DND-41 (cell line): ENCODE measurements around the gene PKP2.

Experiments used
- ATAC-seq: fragments of 200-7000 bp; cut with Tn5 transposase; 3 replicates; pipeline ENCODE4 v1.9.1; 2021; ENCODE audit warnings: low read depth; ENCODE audit not compliant: insufficient read depth
- DNase-seq: peaks from one replicate; pipeline ENCODE4 v3.0.0-alpha.2; 2020
- H2AFZ ChIP-seq: 2 replicates; pipeline ENCODE4 v1.6.0; 2012; ENCODE audit warnings: low read depth, low read length
- H3K27ac ChIP-seq: 2 replicates; pipeline ENCODE4 v1.5.1; 2012; ENCODE audit warnings: low read length, inconsistent platforms
- H3K27me3 ChIP-seq: fragments of 200-600 bp; sonication (generic); 2 replicates; pipeline ENCODE4 v1.6.0; 2012; ENCODE audit warnings: low read length, mild to moderate bottlenecking, inconsistent platforms; ENCODE audit not compliant: insufficient read depth, poor library complexity
- H3K36me3 ChIP-seq: 2 replicates; pipeline ENCODE4 v1.5.1; 2012; ENCODE audit warnings: low read length, inconsistent platforms; ENCODE audit not compliant: insufficient read depth
- H3K4me1 ChIP-seq: 2 replicates; pipeline ENCODE4 v1.5.1; 2012; ENCODE audit warnings: mild to moderate bottlenecking, low read length; ENCODE audit not compliant: insufficient read depth
- H3K4me2 ChIP-seq: 2 replicates; pipeline ENCODE4 v1.6.0; 2012; ENCODE audit warnings: mild to moderate bottlenecking, moderate library complexity, low read length, inconsistent platforms; ENCODE audit not compliant: insufficient read depth
- H3K4me3 ChIP-seq, 2 experiments: fragments of 200-600 bp in 1 of 2; shearing (Covaris generic) in 1 of 2; 2 replicates each; pipeline ENCODE4 v1.5.1; 2012 to 2016; ENCODE audit warnings: inconsistent platforms in 2 of 2, low read length in 2 of 2, mild to moderate bottlenecking in 2 of 2, low read depth in 1 of 2, moderate library complexity in 1 of 2
- H3K79me2 ChIP-seq: 2 replicates; pipeline ENCODE4 v1.6.0; 2012; ENCODE audit warnings: low read length, inconsistent platforms; ENCODE audit not compliant: insufficient read depth
- H3K9ac ChIP-seq: 2 replicates; pipeline ENCODE4 v1.6.0; 2012; ENCODE audit warnings: low read depth, mild to moderate bottlenecking, inconsistent platforms, low read length, moderate library complexity
- H3K9me3 ChIP-seq: 2 replicates; pipeline ENCODE4 v1.5.1; 2012; ENCODE audit warnings: low read length, moderate library complexity, mild to moderate bottlenecking, inconsistent platforms; ENCODE audit not compliant: insufficient read depth, severe bottlenecking
- H4K20me1 ChIP-seq: 2 replicates; pipeline ENCODE4 v1.6.0; 2012; ENCODE audit warnings: low read length; ENCODE audit not compliant: insufficient read depth
- EZH2 ChIP-seq: IDR thresholded peaks from 3 replicates; pipeline ENCODE4 v1.6.1; 2012; ENCODE audit warnings: borderline replicate concordance, low read depth, mild to moderate bottlenecking, moderate library complexity, low read length, inconsistent platforms; ENCODE audit not compliant: severe bottlenecking
- TF ChIP-seq, protein P1 (sequence below): IDR thresholded peaks from 2 replicates; pipeline ENCODE4 v1.5.1; 2012; ENCODE audit warnings: borderline replicate concordance, low read length, moderate library complexity, mild to moderate bottlenecking; ENCODE audit not compliant: poor library complexity, severe bottlenecking; ENCODE audit errors: extremely low read depth

PKP2 gene

DNA sequence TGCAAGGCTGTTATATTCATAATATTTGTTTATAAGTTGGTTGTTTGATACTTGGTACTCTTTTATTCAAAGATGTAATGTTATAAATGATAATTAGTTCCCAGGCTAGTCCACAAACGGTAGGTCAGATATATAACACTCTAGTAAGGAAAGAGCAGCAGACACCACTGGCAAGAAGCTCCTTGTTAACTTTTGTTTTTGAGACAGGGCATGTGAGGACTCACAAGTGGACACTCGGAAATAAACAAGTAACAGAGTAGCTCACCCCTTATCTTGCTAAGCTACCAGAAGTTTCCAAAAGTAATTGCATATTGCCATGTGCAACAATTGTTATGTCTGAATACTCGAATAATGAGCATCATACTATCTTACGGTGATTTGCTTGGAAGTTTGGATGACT is 102.3 kb downstream of the PKP2 start:
- DNase-seq: no peak
- no peaks in the 10 kb centered on the region for H3K36me3 ChIP-seq
- no peak for TF ChIP-seq EZH2
- TF ChIP-seq, protein P1, sequence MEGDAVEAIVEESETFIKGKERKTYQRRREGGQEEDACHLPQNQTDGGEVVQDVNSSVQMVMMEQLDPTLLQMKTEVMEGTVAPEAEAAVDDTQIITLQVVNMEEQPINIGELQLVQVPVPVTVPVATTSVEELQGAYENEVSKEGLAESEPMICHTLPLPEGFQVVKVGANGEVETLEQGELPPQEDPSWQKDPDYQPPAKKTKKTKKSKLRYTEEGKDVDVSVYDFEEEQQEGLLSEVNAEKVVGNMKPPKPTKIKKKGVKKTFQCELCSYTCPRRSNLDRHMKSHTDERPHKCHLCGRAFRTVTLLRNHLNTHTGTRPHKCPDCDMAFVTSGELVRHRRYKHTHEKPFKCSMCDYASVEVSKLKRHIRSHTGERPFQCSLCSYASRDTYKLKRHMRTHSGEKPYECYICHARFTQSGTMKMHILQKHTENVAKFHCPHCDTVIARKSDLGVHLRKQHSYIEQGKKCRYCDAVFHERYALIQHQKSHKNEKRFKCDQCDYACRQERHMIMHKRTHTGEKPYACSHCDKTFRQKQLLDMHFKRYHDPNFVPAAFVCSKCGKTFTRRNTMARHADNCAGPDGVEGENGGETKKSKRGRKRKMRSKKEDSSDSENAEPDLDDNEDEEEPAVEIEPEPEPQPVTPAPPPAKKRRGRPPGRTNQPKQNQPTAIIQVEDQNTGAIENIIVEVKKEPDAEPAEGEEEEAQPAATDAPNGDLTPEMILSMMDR: no peak
- H3K27ac ChIP-seq: no peak overlapping the region
- no peaks in the 10 kb centered on the region for H3K9me3 ChIP-seq
- H3K4me2 ChIP-seq: no peak overlapping the region
- H2AFZ ChIP-seq: no peak overlapping the region
- no peak overlapping the region for H3K9ac ChIP-seq
- H3K4me3 ChIP-seq: no peak overlapping the region
- H3K4me1 ChIP-seq: no peaks in the 10 kb centered on the region
- no peaks in the 10 kb centered on the region for H4K20me1 ChIP-seq
- no peaks in the 10 kb centered on the region for H3K27me3 ChIP-seq
- H3K79me2 ChIP-seq: no peaks in the 10 kb centered on the region
- no peak for ATAC-seq

DNA sequence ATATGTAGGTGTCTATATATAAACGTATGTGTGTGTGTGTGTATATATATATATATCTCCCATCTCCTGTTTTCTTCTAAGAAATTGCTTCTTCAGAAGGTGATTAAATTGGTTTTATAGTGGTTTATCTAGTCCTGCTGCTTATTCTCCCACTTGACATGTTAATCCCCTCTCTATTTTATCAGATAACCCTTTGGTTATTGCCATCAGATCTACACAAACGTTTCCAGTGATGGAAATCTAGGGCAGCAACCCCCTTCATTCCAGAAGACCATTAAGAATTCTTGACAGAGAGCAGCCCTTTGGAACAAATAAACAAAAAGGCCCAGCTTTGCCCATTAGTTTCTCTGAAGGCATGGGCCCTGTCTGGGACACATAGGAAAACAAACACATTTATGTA is 106.7 kb downstream of the PKP2 start:
- H3K27me3 ChIP-seq: no peaks in the 10 kb centered on the region
- H3K4me3 ChIP-seq: no peak overlapping the region
- H3K36me3 ChIP-seq: no peaks in the 10 kb centered on the region
- no peak for TF ChIP-seq EZH2
- TF ChIP-seq, protein P1: no peak
- H3K4me2 ChIP-seq: no peak overlapping the region
- H4K20me1 ChIP-seq: no peaks in the 10 kb centered on the region
- H3K4me1 ChIP-seq: no peaks in the 10 kb centered on the region
- no peak for DNase-seq
- H2AFZ ChIP-seq: no peak overlapping the region
- no peak overlapping the region for H3K27ac ChIP-seq
- no peak for ATAC-seq
- H3K9ac ChIP-seq: no peak overlapping the region
- no peaks in the 10 kb centered on the region for H3K9me3 ChIP-seq
- H3K79me2 ChIP-seq: no peaks in the 10 kb centered on the region

DNA sequence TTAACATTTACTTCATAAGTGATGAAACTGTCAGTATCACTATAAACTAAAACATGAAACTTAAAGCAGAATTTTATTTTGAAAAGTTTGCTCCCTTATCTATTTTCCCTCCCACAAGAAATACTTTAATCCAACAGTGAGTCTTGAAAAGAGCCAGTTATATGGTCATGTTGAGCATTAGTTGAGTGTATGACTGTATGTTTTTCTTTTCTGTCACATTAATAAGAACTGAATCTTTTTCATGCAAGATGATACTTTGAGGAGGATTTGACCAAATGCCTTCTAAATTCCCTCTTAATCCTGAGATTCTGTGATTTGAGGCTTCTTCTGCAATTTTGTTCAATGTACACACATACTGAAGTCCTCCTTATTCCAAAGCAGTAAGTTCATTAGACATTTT is 107.1 kb downstream of the PKP2 start:
- Histone ChIP-seq H3K4me2 (no peak overlapping the region), H3K9me3 (no peaks in the 10 kb centered on the region), H3K79me2 (no peaks in the 10 kb centered on the region), H2AFZ (no peak overlapping the region), H3K4me3 (no peak overlapping the region), H4K20me1 (no peaks in the 10 kb centered on the region), H3K27me3 (no peaks in the 10 kb centered on the region), H3K27ac (no peak overlapping the region), H3K9ac (no peak overlapping the region), H3K4me1 (no peaks in the 10 kb centered on the region), H3K36me3 (no peaks in the 10 kb centered on the region)
- DNase-seq (no peak), ATAC-seq (no peak)
- no peak for TF ChIP-seq EZH2
- TF ChIP-seq, protein P1: no peak

DNA sequence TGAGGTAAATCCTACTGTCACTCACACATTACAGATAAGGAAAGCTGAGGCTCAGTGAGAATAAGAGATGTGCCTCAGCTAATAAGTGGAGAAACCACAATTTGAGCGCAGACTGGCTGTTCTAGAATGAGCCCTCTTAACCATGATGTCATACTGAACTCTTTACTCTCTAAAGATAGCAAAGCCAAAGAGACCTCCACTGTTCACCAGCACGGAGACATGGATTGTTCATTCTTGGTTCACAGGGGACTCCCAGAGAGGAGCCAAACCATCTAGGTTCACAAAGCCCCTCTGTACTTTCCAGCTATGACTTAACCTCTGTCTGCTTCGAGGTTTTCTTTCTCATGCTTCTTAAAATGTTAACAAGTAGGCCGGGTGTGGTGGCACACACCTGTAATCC is 108.2 kb downstream of the PKP2 start:
- H3K27me3 ChIP-seq: no peaks in the 10 kb centered on the region
- H2AFZ ChIP-seq: no peak overlapping the region
- ATAC-seq (no peak), DNase-seq (no peak)
- no peaks in the 10 kb centered on the region for H3K9me3 ChIP-seq
- no peak for TF ChIP-seq EZH2
- TF ChIP-seq, protein P1: no peak
- H3K9ac ChIP-seq: no peak overlapping the region
- H3K4me2 ChIP-seq: no peak overlapping the region
- no peaks in the 10 kb centered on the region for H3K36me3 ChIP-seq
- H4K20me1 ChIP-seq: no peaks in the 10 kb centered on the region
- no peaks in the 10 kb centered on the region for H3K79me2 ChIP-seq
- no peaks in the 10 kb centered on the region for H3K4me1 ChIP-seq
- no peak overlapping the region for H3K4me3 ChIP-seq
- no peak overlapping the region for H3K27ac ChIP-seq
